HCT116 (cell line): ENCODE data around the gene KCNJ1. TPM values are rescaled to one million over a fixed set of nuclear protein-coding genes. Genes with fewer than 3 reads are reported as not detected.

Experiments
- ATAC-seq: fragments of 200-7000 bp; cut with Tn5 transposase; 2 replicates; pipeline ENCODE4 v1.9.1; 2020; ENCODE audit warnings: mild to moderate bottlenecking, moderate library complexity
- BruUV-seq: library from RNA; stranded (reverse); fragments of 400-500 nt; replicated peaks from 2 replicates; lab custom pipeline; 2021; lab: Mats Ljungman, UMichigan
- CTCF ChIA-PET: fragments of 300-600 bp; sonication (Branson Sonifier 250); formaldehyde crosslinking; loops from one replicate; lab custom pipeline; 2021; ENCODE audit warnings: antibody characterized with exemption; lab: Charles Lee
- POLR2A ChIA-PET: fragments of 300-600, 350-600 bp; sonication (Branson Sonifier 250); formaldehyde crosslinking; loops from one replicate; lab custom pipeline; 2021; ENCODE audit warnings: antibody characterized with exemption; lab: Charles Lee
- RAD21 ChIA-PET, 2 experiments: fragments of 300-600 bp; sonication (Branson Sonifier 250); formaldehyde crosslinking; loops; one replicate each; lab custom pipeline; 2023; ENCODE audit warnings: low total read pairs in 2 of 2; ENCODE audit not compliant: uncharacterized antibody in 2 of 2, unreplicated experiment in 2 of 2, low non-redundant PET in 1 of 2; lab: Charles Lee
- DNase-seq: peaks from one replicate; pipeline ENCODE4 v3.0.0-alpha.2; 2010; ENCODE audit warnings: low read depth, low spot score
- H2AFZ ChIP-seq: fragments of 200-600 bp; shearing (Covaris generic), sonication (generic); 2 replicates; pipeline ENCODE4 v1.6.1; 2017; ENCODE audit warnings: low read depth, mixed run types, mixed read lengths, antibody characterized with exemption, low read length; ENCODE audit not compliant: poor library complexity, severe bottlenecking
- H3K27ac ChIP-seq: 2 replicates; pipeline ENCODE4 v1.5.1; 2012; ENCODE audit warnings: low read depth, low read length
- H3K27me3 ChIP-seq: fragments of 200-600 bp; sonication (generic); 2 replicates; pipeline ENCODE4 v1.6.1; 2016; ENCODE audit warnings: mixed run types, low read length, mixed read lengths; ENCODE audit not compliant: insufficient read depth
- H3K36me3 ChIP-seq, 2 experiments: fragments of 200-500 bp in 1 of 2; fragments of 200-600 bp in 1 of 2; sonication (Bioruptor generic) in 1 of 2; sonication (generic) in 1 of 2; 2 replicates each; pipeline versions ENCODE4 v1.5.1 to v1.6.1; 2014 to 2016; ENCODE audit warnings: low read length in 2 of 2, inconsistent platforms in 1 of 2, mixed read lengths in 1 of 2, mixed run types in 1 of 2; ENCODE audit not compliant: insufficient read depth in 2 of 2, control insufficient read depth in 1 of 2
- H3K4me1 ChIP-seq, 2 experiments: fragments of 200-600 bp in 1 of 2; sonication (generic) in 1 of 2; 2 replicates each; pipeline versions ENCODE4 v1.5.1 to v1.6.1; 2012 to 2017; ENCODE audit warnings: low read length in 2 of 2, inconsistent platforms in 1 of 2, mild to moderate bottlenecking in 1 of 2, mixed read lengths in 1 of 2, mixed run types in 1 of 2, moderate library complexity in 1 of 2; ENCODE audit not compliant: insufficient read depth in 2 of 2, control insufficient read depth in 1 of 2
- H3K4me2 ChIP-seq: fragments of 200-600 bp; sonication (generic); 2 replicates; pipeline ENCODE4 v1.6.1; 2017; ENCODE audit warnings: mixed run types, low read length, mixed read lengths
- H3K4me3 ChIP-seq, 2 experiments: fragments of 200-600 bp in 1 of 2; sonication (generic) in 1 of 2; replicated peaks in 1 of 2; 2 replicates each; pipeline ENCODE4 v1.5.1; 2011 to 2016; ENCODE audit warnings: low read length in 2 of 2, control low read depth in 1 of 2, low read depth in 1 of 2, mild to moderate bottlenecking in 1 of 2, mixed read lengths in 1 of 2, mixed run types in 1 of 2
- H3K79me2 ChIP-seq: fragments of 200-600 bp; sonication (generic); 2 replicates; pipeline ENCODE4 v1.6.1; 2017; ENCODE audit warnings: mild to moderate bottlenecking, mixed run types, low read length, moderate library complexity, mixed read lengths; ENCODE audit not compliant: insufficient read depth
- H3K9ac ChIP-seq: fragments of 200-600 bp; sonication (generic); 2 replicates; pipeline ENCODE4 v1.6.1; 2016; ENCODE audit warnings: low read length, mixed read lengths
- H3K9me2 ChIP-seq: fragments of 200-600 bp; sonication (generic), shearing (Covaris generic); 2 replicates; pipeline ENCODE4 v1.6.1; 2017; ENCODE audit warnings: mixed run types, mild to moderate bottlenecking, moderate library complexity; ENCODE audit not compliant: insufficient read depth
- H3K9me3 ChIP-seq, 2 experiments: fragments of 200-500 bp in 1 of 2; fragments of 200-600 bp in 1 of 2; sonication (Bioruptor generic) in 1 of 2; sonication (generic) in 1 of 2; 2 replicates each; pipeline ENCODE4 v1.6.1; 2014 to 2017; ENCODE audit warnings: low read length in 2 of 2, mixed read lengths in 2 of 2, inconsistent platforms in 1 of 2, low read depth in 1 of 2, mild to moderate bottlenecking in 1 of 2, mixed run types in 1 of 2, moderate library complexity in 1 of 2; ENCODE audit not compliant: control insufficient read depth in 1 of 2, insufficient read depth in 1 of 2
- H4K20me1 ChIP-seq: fragments of 200-600 bp; sonication (generic), shearing (Covaris generic); 2 replicates; pipeline ENCODE4 v1.6.1; 2017; ENCODE audit warnings: mixed run types, mild to moderate bottlenecking, moderate library complexity; ENCODE audit not compliant: insufficient read depth
- CEBPB ChIP-seq: IDR thresholded peaks from 2 replicates; pipeline ENCODE4 v1.6.1; 2012; ENCODE audit warnings: low read depth
- EGR1 ChIP-seq: IDR thresholded peaks from 2 replicates; pipeline ENCODE4 v1.6.1; 2012; ENCODE audit warnings: low read depth
- EZH2 ChIP-seq: fragments of 200-600 bp; sonication (generic); IDR thresholded peaks from 2 replicates; pipeline ENCODE4 v1.6.1; 2017; ENCODE audit warnings: antibody characterized with exemption, mixed run types
- EZH2phosphoT487 ChIP-seq: fragments of 200-600 bp; IDR thresholded peaks from 2 replicates; pipeline ENCODE4 v1.6.1; 2018; ENCODE audit warnings: antibody characterized with exemption, borderline replicate concordance
- FOSL1 ChIP-seq: IDR thresholded peaks from 2 replicates; pipeline ENCODE4 v1.6.1; 2012; ENCODE audit warnings: low read depth
- POLR2A ChIP-seq: IDR thresholded peaks from 2 replicates; pipeline ENCODE4 v1.7.0; 2011; ENCODE audit warnings: borderline replicate concordance; ENCODE audit not compliant: insufficient read depth, insufficient read length; ENCODE audit errors: extremely low read depth
- RAD21 ChIP-seq: IDR thresholded peaks from 2 replicates; pipeline ENCODE4 v1.6.1; 2012; ENCODE audit warnings: low read depth, mild to moderate bottlenecking
- SIN3A ChIP-seq: IDR thresholded peaks from 2 replicates; pipeline ENCODE4 v1.6.1; 2012; ENCODE audit warnings: low read depth
- SP1 ChIP-seq: IDR thresholded peaks from 2 replicates; pipeline ENCODE4 v1.6.1; 2012; ENCODE audit warnings: low read depth
- SRF ChIP-seq: IDR thresholded peaks from 2 replicates; pipeline ENCODE4 v1.6.1; 2012; ENCODE audit warnings: low read depth
- TCF7L2 ChIP-seq: IDR thresholded peaks from 2 replicates; pipeline ENCODE4 v1.7.0; 2011; ENCODE audit warnings: borderline replicate concordance, inconsistent platforms; ENCODE audit not compliant: insufficient read depth, insufficient read length; ENCODE audit errors: extremely low read depth
- ZFX ChIP-seq: fragments of 450-650 bp; IDR thresholded peaks from 2 replicates; pipeline ENCODE4 v1.6.1; 2017
- ZNF274 ChIP-seq: fragments of 200-500 bp; sonication (Bioruptor generic); IDR thresholded peaks from 2 replicates; pipeline ENCODE4 v1.6.1; 2014; ENCODE audit warnings: mild to moderate bottlenecking, low read depth, low read length, inconsistent platforms
- intact Hi-C: fragments of 100-400 bp; cut with micrococcal nuclease; formaldehyde crosslinking; loops from 2 replicates; pipeline ENCODE4 v1.10.0; 2022
- total RNA-seq: library from RNA; stranded (reverse); gene quantifications from one replicate; pipeline ENCODE4 v1.2.1, GENCODE V29; 2021; ENCODE audit not compliant: unreplicated experiment
- TF ChIP-seq, protein P1 (sequence below): IDR thresholded peaks from 2 replicates; pipeline ENCODE4 v1.6.1; 2011; ENCODE audit warnings: mild to moderate bottlenecking, low read length, moderate library complexity; ENCODE audit not compliant: insufficient replicate concordance; ENCODE audit errors: extremely low read depth
- TF ChIP-seq, protein P2 (sequence below): IDR thresholded peaks from 2 replicates; pipeline ENCODE4 v1.6.1; 2012
- TF ChIP-seq, protein P3 (sequence below): IDR thresholded peaks from 2 replicates; pipeline ENCODE4 v1.6.1; 2012; ENCODE audit warnings: low read depth
- TF ChIP-seq, protein P4 (sequence below): IDR thresholded peaks from 2 replicates; pipeline ENCODE4 v1.6.1; 2012
- TF ChIP-seq, protein P5 (sequence below), 3 experiments: fragments of 200-600 bp in 1 of 3; sonication (generic) in 1 of 3; IDR thresholded peaks in 2 of 3; conservative IDR thresholded peaks in 1 of 3; 2 replicates each; pipeline ENCODE4 v1.5.1; 2012 to 2017; ENCODE audit warnings: low read depth in 2 of 3, low read length in 2 of 3, antibody characterized with exemption in 1 of 3, borderline replicate concordance in 1 of 3, control low read depth in 1 of 3, mild to moderate bottlenecking in 1 of 3, mixed read lengths in 1 of 3, mixed run types in 1 of 3, moderate library complexity in 1 of 3; ENCODE audit not compliant: insufficient read depth in 1 of 3

KCNJ1 gene
- total RNA-seq, 1 experiment from 2014 or later = 0.15 TPM

DNA sequence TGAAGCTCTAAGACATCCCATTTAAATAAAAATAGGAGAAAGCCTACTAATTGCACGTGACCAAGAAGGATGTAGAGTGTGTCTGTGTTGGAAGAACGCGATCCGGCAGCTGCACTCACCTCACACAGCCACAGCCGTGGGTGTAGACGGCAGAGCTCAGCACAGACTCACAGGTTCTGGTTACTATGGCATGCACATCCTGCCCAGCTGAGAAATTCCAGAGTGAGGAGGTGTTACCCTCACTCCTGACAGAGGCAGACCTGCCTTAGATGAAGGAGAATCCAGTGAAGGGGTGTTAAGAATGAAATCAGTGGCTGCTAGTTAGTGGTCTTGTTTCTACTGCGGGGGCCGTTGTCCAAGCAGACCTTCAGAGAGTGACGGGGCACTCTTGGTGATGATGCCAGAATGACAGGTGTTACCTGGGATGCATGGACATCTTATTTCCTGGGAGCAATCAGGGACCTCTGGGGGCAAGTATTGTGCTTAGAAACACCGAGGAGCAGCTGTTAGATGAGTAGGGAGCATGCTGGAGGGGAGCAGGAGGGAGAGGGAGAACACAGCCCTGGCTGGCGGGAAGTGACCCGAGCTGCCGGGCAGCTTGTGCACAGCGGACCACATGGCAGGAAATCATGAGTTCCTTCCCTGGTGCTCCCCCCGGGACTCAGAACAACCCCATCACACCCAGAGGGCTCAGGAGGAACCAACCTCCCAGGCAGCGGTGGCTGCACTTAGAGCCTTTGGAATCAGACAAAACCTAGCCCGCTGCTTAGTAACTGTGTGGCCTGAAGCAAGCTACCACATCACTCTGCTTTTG, 36.4 kb upstream of the KCNJ1 start:
- Histone ChIP-seq H3K9me3 (no peaks in the 10 kb centered on the region), H3K4me1 (peaks cover 17 to 38% of the 10 kb centered on the region in 2 experiments), H2AFZ (no peak overlapping the region), H3K27ac (no peak overlapping the region), H3K9me2 (no peaks in the 10 kb centered on the region), H3K36me3 (no peaks in the 10 kb centered on the region), H3K27me3 (no peaks in the 10 kb centered on the region), H3K4me3 (no peak overlapping the region), H3K79me2 (no peaks in the 10 kb centered on the region), H4K20me1 (no peaks in the 10 kb centered on the region), H3K9ac (no peak overlapping the region), H3K4me2 (no peak overlapping the region)
- DNase-seq (no peak), ATAC-seq (no peak)
- CTCF ChIA-PET = interaction anchor here (3.0 to 6.5 kb wide), 2 partner anchors 13 to 18 kb away, joined by 10 to 55 read pairs; partner anchors contain the start of gene KCNJ5
- POLR2A ChIA-PET = no interaction called here
- RAD21 ChIA-PET = no interaction called here
- TF ChIP-seq SRF (no peak), ZNF274 (no peak), EZH2phosphoT487 (no peak), CEBPB (no peak), EGR1 (no peak), POLR2A (no peak), ZFX (no peak), SP1 (no peak), SIN3A (no peak), RAD21 (no peak), EZH2 (no peak), TCF7L2 (no peak), FOSL1 (no peak)
- TF ChIP-seq, protein P1, sequence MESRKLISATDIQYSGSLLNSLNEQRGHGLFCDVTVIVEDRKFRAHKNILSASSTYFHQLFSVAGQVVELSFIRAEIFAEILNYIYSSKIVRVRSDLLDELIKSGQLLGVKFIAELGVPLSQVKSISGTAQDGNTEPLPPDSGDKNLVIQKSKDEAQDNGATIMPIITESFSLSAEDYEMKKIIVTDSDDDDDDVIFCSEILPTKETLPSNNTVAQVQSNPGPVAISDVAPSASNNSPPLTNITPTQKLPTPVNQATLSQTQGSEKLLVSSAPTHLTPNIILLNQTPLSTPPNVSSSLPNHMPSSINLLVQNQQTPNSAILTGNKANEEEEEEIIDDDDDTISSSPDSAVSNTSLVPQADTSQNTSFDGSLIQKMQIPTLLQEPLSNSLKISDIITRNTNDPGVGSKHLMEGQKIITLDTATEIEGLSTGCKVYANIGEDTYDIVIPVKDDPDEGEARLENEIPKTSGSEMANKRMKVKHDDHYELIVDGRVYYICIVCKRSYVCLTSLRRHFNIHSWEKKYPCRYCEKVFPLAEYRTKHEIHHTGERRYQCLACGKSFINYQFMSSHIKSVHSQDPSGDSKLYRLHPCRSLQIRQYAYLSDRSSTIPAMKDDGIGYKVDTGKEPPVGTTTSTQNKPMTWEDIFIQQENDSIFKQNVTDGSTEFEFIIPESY = no peak
- TF ChIP-seq, protein P2, sequence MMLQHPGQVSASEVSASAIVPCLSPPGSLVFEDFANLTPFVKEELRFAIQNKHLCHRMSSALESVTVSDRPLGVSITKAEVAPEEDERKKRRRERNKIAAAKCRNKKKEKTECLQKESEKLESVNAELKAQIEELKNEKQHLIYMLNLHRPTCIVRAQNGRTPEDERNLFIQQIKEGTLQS = no peak
- TF ChIP-seq, protein P3, sequence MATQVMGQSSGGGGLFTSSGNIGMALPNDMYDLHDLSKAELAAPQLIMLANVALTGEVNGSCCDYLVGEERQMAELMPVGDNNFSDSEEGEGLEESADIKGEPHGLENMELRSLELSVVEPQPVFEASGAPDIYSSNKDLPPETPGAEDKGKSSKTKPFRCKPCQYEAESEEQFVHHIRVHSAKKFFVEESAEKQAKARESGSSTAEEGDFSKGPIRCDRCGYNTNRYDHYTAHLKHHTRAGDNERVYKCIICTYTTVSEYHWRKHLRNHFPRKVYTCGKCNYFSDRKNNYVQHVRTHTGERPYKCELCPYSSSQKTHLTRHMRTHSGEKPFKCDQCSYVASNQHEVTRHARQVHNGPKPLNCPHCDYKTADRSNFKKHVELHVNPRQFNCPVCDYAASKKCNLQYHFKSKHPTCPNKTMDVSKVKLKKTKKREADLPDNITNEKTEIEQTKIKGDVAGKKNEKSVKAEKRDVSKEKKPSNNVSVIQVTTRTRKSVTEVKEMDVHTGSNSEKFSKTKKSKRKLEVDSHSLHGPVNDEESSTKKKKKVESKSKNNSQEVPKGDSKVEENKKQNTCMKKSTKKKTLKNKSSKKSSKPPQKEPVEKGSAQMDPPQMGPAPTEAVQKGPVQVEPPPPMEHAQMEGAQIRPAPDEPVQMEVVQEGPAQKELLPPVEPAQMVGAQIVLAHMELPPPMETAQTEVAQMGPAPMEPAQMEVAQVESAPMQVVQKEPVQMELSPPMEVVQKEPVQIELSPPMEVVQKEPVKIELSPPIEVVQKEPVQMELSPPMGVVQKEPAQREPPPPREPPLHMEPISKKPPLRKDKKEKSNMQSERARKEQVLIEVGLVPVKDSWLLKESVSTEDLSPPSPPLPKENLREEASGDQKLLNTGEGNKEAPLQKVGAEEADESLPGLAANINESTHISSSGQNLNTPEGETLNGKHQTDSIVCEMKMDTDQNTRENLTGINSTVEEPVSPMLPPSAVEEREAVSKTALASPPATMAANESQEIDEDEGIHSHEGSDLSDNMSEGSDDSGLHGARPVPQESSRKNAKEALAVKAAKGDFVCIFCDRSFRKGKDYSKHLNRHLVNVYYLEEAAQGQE = no peak
- TF ChIP-seq, protein P4, sequence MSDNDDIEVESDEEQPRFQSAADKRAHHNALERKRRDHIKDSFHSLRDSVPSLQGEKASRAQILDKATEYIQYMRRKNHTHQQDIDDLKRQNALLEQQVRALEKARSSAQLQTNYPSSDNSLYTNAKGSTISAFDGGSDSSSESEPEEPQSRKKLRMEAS = no peak
- TF ChIP-seq, protein P5, sequence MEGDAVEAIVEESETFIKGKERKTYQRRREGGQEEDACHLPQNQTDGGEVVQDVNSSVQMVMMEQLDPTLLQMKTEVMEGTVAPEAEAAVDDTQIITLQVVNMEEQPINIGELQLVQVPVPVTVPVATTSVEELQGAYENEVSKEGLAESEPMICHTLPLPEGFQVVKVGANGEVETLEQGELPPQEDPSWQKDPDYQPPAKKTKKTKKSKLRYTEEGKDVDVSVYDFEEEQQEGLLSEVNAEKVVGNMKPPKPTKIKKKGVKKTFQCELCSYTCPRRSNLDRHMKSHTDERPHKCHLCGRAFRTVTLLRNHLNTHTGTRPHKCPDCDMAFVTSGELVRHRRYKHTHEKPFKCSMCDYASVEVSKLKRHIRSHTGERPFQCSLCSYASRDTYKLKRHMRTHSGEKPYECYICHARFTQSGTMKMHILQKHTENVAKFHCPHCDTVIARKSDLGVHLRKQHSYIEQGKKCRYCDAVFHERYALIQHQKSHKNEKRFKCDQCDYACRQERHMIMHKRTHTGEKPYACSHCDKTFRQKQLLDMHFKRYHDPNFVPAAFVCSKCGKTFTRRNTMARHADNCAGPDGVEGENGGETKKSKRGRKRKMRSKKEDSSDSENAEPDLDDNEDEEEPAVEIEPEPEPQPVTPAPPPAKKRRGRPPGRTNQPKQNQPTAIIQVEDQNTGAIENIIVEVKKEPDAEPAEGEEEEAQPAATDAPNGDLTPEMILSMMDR (IDR thresholded peaks at IDR 0.05 in 2 of 3, conservative IDR thresholded peaks at IDR 0.05 in 1 of 3; ENCODE audit: borderline replicate concordance in 1 of 3, insufficient read depth in 1 of 3, low read depth in 2 of 3, low read length in 2 of 3) = no peak
- BruUV-seq = TSS peak; percentile 17
- intact Hi-C loops = no loop called here
